Islet of Langerhans (tissue), 1 donor: ENCODE measurements around the gene SPEF2.

Source experiments
- FAIRE-seq: peaks from one replicate; lab custom pipeline; 2011; peaks lifted over from hg19 to GRCh38; lab: Jason Lieb, UNC

Gene SPEF2

DNA sequence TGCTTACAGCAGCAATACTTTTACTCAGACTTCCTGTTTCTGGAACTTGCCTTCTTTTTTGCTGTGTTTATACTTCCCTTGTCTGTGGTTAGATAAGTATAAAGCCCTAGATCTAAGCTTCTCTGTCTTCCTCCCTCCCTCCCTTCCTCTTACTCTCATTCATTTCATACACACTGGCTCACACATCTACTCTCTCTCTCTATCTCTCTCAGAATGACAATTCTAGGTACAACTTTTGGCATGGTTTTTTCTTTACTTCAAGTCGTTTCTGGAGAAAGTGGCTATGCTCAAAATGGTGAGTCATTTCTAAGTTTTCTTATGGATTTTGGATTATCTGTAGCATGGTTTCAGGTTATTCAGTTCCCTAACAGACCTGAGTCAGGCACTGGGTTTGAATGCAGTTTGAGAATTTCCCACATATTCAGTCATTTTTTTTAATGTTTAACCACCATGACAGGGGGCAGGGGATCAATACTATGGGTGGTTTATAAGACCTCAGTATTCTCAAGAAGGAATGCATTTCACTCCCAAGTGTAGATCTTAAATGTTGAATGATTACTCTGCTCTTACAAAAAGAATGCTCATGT lies 239.2 kb downstream of the SPEF2 start, which contains the start of gene IL7R:
TSS of gene IL7R (plus strand) at position 127 of the 587 bp plus-strand sequence. CDS start at position 214, 87 bp downstream.
- FAIRE-seq: no peak

DNA sequence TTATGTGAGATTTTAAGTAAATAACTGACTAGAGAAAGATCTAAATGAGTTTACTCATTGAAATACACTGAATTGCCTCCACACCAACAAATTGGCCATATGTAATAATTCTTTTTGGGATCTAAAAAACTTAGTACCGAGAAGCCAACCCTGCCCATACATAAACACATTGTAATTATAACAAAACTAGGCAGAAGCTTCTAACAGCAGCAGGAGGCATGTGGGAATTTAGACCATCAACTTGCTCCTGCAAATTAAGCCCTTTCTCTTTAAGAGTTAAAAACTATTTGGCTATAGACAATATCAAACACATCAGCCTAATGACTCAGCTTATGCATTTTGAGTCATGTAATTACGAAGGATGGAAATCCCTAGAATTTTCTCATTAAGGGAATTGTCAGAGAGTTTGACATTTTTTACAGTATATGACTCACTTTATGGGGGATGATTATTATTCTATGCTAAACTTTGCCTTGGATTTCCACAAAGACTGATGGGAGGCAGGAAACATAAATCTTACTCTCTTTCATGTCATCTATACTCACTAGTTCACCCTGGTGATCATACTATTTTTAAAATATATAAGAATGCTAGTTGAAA lies 240.0 kb downstream of the SPEF2 start:
- no peak for FAIRE-seq

- no peak for FAIRE-seq
These were observed 241.5 kb downstream of the SPEF2 start for GRCh38 chr5:35859101-35859661.

- no peak for FAIRE-seq
These were observed 243.0 kb downstream of the SPEF2 start for GRCh38 chr5:35860686-35861085.

DNA sequence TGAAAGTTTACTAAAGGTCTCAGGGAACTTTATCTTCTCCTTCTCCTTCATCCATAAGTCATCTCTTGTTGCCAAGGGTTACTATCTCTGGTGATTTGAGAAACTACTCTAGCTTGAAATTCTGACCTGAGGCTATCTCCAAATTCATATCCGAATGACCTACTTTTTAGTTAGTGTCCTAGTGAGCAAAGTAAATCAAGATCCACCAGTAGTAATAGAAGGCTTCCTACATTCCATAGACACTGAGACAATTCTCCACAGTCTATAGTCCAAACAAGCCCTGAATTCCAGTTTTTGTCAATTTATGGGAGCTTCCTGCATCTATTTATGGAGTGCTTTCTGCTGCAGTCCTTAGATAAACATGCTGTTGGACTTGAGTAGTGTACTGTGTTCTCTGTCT lies 244.1 kb downstream of the SPEF2 start:
- FAIRE-seq: no peak

GRCh38 chr5:35862126-35862525 lies 244.5 kb downstream of the SPEF2 start:
- no peak for FAIRE-seq

GRCh38 chr5:35863159-35863558 lies 245.5 kb downstream of the SPEF2 start:
- no peak for FAIRE-seq
